Mucosa of rectum (tissue), 2 donors: Measurements from ENCODE around the gene NTSR1.
A peak's percentile ranks its signal among the peaks of the same experiment; 100 is the strongest.

ENCODE experiments used
- H3K27ac ChIP-seq, 2 donors: one replicate each; pipeline ENCODE4 v1.7.0; 2013; ENCODE audit warnings: inconsistent platforms in 2 of 2, low read depth in 2 of 2, low read length in 2 of 2
- H3K27me3 ChIP-seq, 2 donors: one replicate each; pipeline ENCODE4 v1.7.0; 2013; ENCODE audit warnings: low read length in 2 of 2; ENCODE audit not compliant: control insufficient read depth in 2 of 2, insufficient read depth in 2 of 2
- H3K36me3 ChIP-seq, 2 donors: one replicate each; pipeline ENCODE4 v1.7.0; 2013; ENCODE audit warnings: low read length in 2 of 2; ENCODE audit not compliant: control insufficient read depth in 2 of 2, insufficient read depth in 2 of 2
- H3K4me1 ChIP-seq, 2 donors: one replicate each; pipeline ENCODE4 v1.7.0; 2013; ENCODE audit warnings: low read length in 2 of 2, mild to moderate bottlenecking in 1 of 2; ENCODE audit not compliant: control insufficient read depth in 2 of 2, insufficient read depth in 2 of 2
- H3K4me3 ChIP-seq, 2 donors: one replicate each; pipeline ENCODE4 v1.7.0; 2013; ENCODE audit warnings: low read length in 2 of 2
- H3K9ac ChIP-seq, 2 donors: one replicate each; pipeline ENCODE4 v1.7.0; 2013; ENCODE audit warnings: low read length in 2 of 2, low read depth in 1 of 2, mild to moderate bottlenecking in 1 of 2
- H3K9me3 ChIP-seq, 2 donors: one replicate each; pipeline ENCODE4 v1.7.0; 2013; ENCODE audit warnings: low read length in 2 of 2; ENCODE audit not compliant: control insufficient read depth in 2 of 2
- donor health status: healthy.
- donor health status: Normal muscosa, but diverticular disease.

Gene NTSR1

GRCh38 chr20:62707276-62707920 lies 1.2 kb upstream of the NTSR1 start:
- H3K27ac ChIP-seq, result no peak overlapping the region
- no peak overlapping the region for H3K9ac ChIP-seq
- peaks cover 22 to 31% of the 10 kb centered on the region in 2 donors for H3K27me3 ChIP-seq
- H3K9me3 ChIP-seq, result no peaks in the 10 kb centered on the region
- no peak overlapping the region for H3K4me3 ChIP-seq
- H3K4me1 ChIP-seq, result peaks cover 0 to 4% of the 10 kb centered on the region in 2 donors
- no peaks in the 10 kb centered on the region for H3K36me3 ChIP-seq

GRCh38 chr20:62707921-62708521 lies 615 bp upstream of the NTSR1 start:
- no peak overlapping the region for H3K27ac ChIP-seq
- H3K9ac ChIP-seq, result no peak overlapping the region
- no peak overlapping the region for H3K4me3 ChIP-seq
- no peaks in the 10 kb centered on the region for H3K9me3 ChIP-seq
- no peaks in the 10 kb centered on the region for H3K36me3 ChIP-seq
- peaks cover 22 to 31% of the 10 kb centered on the region in 2 donors for H3K27me3 ChIP-seq
- peaks cover 0 to 4% of the 10 kb centered on the region in 2 donors for H3K4me1 ChIP-seq

DNA sequence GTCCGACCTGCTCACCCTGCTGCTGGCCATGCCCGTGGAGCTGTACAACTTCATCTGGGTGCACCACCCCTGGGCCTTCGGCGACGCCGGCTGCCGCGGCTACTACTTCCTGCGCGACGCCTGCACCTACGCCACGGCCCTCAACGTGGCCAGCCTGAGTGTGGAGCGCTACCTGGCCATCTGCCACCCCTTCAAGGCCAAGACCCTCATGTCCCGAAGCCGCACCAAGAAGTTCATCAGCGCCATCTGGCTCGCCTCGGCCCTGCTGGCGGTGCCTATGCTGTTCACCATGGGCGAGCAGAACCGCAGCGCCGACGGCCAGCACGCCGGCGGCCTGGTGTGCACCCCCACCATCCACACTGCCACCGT lies 885 bp downstream of the NTSR1 start:
- no peaks in the 10 kb centered on the region for H3K9me3 ChIP-seq
- no peak overlapping the region for H3K9ac ChIP-seq
- H3K4me3 ChIP-seq, result no peak overlapping the region
- H3K27me3 ChIP-seq, result peaks cover 22 to 31% of the 10 kb centered on the region in 2 donors
- H3K27ac ChIP-seq, result no peak overlapping the region
- no peaks in the 10 kb centered on the region for H3K36me3 ChIP-seq
- H3K4me1 ChIP-seq, result no peaks in the 10 kb centered on the region

DNA sequence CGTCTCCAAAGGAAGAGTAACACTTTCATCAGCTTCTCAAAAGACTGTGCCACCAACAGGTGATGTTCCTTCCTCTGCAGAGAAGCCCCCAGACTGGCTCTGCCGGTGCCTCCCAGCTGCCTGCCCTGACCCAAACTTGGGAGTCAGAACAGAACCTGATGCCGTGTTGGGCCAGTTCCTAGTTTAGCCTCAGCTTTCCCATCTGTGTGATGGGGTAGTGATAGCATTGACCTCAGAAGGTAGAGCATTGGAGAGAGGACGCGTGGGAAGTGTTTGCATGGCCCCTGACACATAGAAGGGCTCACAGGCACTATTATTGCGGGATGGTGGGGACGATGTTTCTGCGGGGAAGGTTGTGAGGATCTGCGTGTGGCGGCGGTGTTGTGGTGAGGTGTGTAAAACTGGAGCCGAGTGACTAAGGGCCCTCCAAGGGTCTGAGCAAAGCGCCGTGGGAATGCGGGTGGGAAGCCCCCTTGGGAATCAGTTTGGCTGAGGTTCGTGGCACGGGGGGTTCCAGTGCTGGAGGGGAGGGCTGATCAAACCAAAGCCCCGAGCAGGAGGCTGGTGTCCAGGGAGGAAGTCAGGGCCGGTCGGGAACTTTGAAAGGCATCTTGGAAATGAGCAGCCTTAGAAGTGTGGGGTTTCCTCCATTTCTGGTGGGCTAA lies 1.7 kb downstream of the NTSR1 start:
- Histone ChIP-seq H3K36me3 (no peaks in the 10 kb centered on the region), H3K4me3 (no peak overlapping the region), H3K27me3 (peaks cover 20 to 31% of the 10 kb centered on the region in 2 donors)

GRCh38 chr20:62710886-62711702 lies 2.5 kb downstream of the NTSR1 start:
- H3K36me3 ChIP-seq, result no peaks in the 10 kb centered on the region
- no peaks in the 10 kb centered on the region for H3K4me1 ChIP-seq
- peak overlapping the region in 1 of 2 donors; percentile 23 for H3K27ac ChIP-seq
- no peaks in the 10 kb centered on the region for H3K9me3 ChIP-seq
- H3K4me3 ChIP-seq, result no peak overlapping the region
- peaks cover 20 to 27% of the 10 kb centered on the region in 2 donors for H3K27me3 ChIP-seq
- no peak overlapping the region for H3K9ac ChIP-seq

More for the DNA sequence above, 1.7 kb downstream of the NTSR1 start:
- Histone ChIP-seq H3K9me3 (no peaks in the 10 kb centered on the region), H3K9ac (no peak overlapping the region), H3K27ac (no peak overlapping the region), H3K4me1 (no peaks in the 10 kb centered on the region)

- Histone ChIP-seq H3K4me3 (no peak overlapping the region), H3K9ac (no peak overlapping the region), H3K27ac (no peak overlapping the region), H3K36me3 (no peaks in the 10 kb centered on the region), H3K9me3 (no peaks in the 10 kb centered on the region), H3K4me1 (no peaks in the 10 kb centered on the region), H3K27me3 (peaks cover 20 to 27% of the 10 kb centered on the region in 2 donors)
Measured at GRCh38 chr20:62711703-62712101, 3.1 kb downstream of the NTSR1 start.

DNA sequence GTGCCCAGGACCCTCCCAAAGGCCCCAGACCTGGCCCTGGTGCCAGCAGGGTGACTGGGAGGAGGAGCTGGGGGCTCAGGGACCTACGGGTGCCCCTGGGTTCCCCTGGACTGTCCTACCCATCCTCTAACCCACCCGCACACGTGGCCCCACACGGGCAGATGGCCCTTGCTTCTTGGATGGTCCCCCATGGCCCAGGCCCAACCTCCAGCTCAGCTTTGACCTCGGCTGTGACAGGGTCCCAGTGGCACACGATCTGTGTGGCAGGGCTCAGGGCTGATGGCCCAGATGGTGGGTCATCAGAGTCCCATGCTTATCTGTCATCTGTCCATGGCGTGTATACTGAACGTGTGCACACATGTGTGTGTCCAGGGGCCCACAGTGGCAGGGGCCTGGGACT lies 4.0 kb downstream of the NTSR1 start:
- Histone ChIP-seq H3K36me3 (no peaks in the 10 kb centered on the region), H3K27ac (no peak overlapping the region), H3K4me3 (no peak overlapping the region), H3K4me1 (peaks cover 0 to 2% of the 10 kb centered on the region in 2 donors), H3K9ac (no peak overlapping the region), H3K9me3 (no peaks in the 10 kb centered on the region), H3K27me3 (peaks cover 18 to 27% of the 10 kb centered on the region in 2 donors)

DNA sequence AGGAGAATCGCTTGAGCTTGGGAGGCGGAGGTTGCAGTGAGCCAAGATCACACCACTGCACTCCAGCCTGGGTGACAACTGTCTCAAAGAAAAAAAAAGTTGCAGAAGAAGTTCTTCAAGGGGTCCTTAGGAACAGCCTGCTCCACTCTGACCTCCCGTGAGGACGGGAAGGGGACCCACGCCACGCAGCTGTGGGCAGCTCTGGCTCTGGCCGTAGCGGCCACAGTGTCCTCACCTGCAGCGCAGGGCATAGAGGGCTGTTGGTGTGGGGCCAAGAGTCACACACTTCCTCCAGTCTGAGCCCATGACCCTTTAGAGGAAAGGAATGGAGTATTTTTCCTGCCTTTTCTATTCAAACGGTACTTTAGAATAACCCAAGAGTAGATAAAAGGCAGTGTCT lies 5.4 kb downstream of the NTSR1 start:
- Histone ChIP-seq H3K27ac (no peak overlapping the region), H3K9me3 (no peaks in the 10 kb centered on the region), H3K9ac (no peak overlapping the region), H3K4me1 (peaks cover 0 to 2% of the 10 kb centered on the region in 2 donors), H3K36me3 (no peaks in the 10 kb centered on the region), H3K4me3 (no peak overlapping the region), H3K27me3 (peaks cover 12 to 19% of the 10 kb centered on the region in 2 donors)

GRCh38 chr20:62714799-62715198 lies 6.2 kb downstream of the NTSR1 start:
- H3K9me3 ChIP-seq, result no peaks in the 10 kb centered on the region
- H3K36me3 ChIP-seq, result no peaks in the 10 kb centered on the region
- no peak overlapping the region for H3K4me3 ChIP-seq
- no peak overlapping the region for H3K27ac ChIP-seq
- peaks cover 0 to 2% of the 10 kb centered on the region in 2 donors for H3K4me1 ChIP-seq
- H3K9ac ChIP-seq, result no peak overlapping the region
- peaks cover 6 to 11% of the 10 kb centered on the region in 2 donors for H3K27me3 ChIP-seq

DNA sequence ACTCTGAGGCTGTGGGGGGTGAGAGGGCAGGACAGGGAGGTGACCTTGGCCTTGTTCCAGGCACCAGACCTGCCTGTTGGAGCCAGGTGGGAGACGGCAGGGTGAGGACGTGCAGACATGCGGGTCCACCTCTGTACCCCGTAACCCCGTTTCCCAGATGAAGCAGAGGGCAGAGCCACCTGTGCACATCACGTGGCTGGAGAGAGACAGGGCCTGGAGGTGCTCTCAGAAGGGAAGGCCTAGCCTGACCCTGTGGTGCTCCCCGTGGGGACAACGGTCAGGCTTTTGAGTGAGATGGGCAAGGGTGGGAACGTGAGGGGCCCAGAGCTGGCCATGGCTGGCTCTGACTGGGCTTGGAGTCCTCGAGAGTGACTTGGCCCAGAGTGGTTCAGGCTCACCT lies 6.6 kb downstream of the NTSR1 start:
- peaks cover 0 to 2% of the 10 kb centered on the region in 2 donors for H3K4me1 ChIP-seq
- no peak overlapping the region for H3K9ac ChIP-seq
- H3K36me3 ChIP-seq, result no peaks in the 10 kb centered on the region
- no peaks in the 10 kb centered on the region for H3K9me3 ChIP-seq
- no peak overlapping the region for H3K4me3 ChIP-seq
- H3K27ac ChIP-seq, result no peak overlapping the region
- peaks cover 4 to 7% of the 10 kb centered on the region in 2 donors for H3K27me3 ChIP-seq
